ENCODE measurements around the gene IGF2R.

Gene IGF2R

GRCh38 chr6:160071805-160072690, 103.2 kb downstream of the IGF2R start:
- H3K4me2 ChIP-seq (ENCODE audit: low read length), result no peak overlapping the region
- no peak overlapping the region for H3K9ac ChIP-seq
- no peak for TF ChIP-seq CTCF (IDR thresholded peaks at IDR 0.05)
- no peaks in the 10 kb centered on the region for H3K36me3 ChIP-seq (ENCODE audit: control insufficient read depth, insufficient read depth, low read length)
- H3K4me3 ChIP-seq (ENCODE audit: low read depth, low read length), result no peak overlapping the region
- no peaks in the 10 kb centered on the region for H3K27me3 ChIP-seq (ENCODE audit: control insufficient read depth, insufficient read depth, low read length)
- H3K27ac ChIP-seq, result no peak overlapping the region
- H3K79me2 ChIP-seq, result no peaks in the 10 kb centered on the region
- no peak overlapping the region for H2AFZ ChIP-seq
- H3K9me3 ChIP-seq (ENCODE audit: control insufficient read depth, low read length), result no peaks in the 10 kb centered on the region
- no peaks in the 10 kb centered on the region for H3K4me1 ChIP-seq

- Histone ChIP-seq H3K9ac (no peak overlapping the region), H3K4me2 (ENCODE audit: low read length) (no peak overlapping the region), H3K4me3 (ENCODE audit: low read depth, low read length) (no peak overlapping the region), H3K4me1 (no peaks in the 10 kb centered on the region), H3K36me3 (ENCODE audit: control insufficient read depth, insufficient read depth, low read length) (no peaks in the 10 kb centered on the region), H3K27me3 (ENCODE audit: control insufficient read depth, insufficient read depth, low read length) (no peaks in the 10 kb centered on the region), H3K9me3 (ENCODE audit: control insufficient read depth, low read length) (no peaks in the 10 kb centered on the region), H3K79me2 (no peaks in the 10 kb centered on the region), H3K27ac (no peak overlapping the region), H2AFZ (no peak overlapping the region)
- no peak for TF ChIP-seq CTCF (IDR thresholded peaks at IDR 0.05)
These were observed 104.4 kb downstream of the IGF2R start for GRCh38 chr6:160073272-160073671.

GRCh38 chr6:160076009-160076408, 107.1 kb downstream of the IGF2R start:
- Histone ChIP-seq H2AFZ (no peak overlapping the region), H3K79me2 (no peaks in the 10 kb centered on the region), H3K4me2 (ENCODE audit: low read length) (no peak overlapping the region), H3K27ac (no peak overlapping the region), H3K9me3 (ENCODE audit: control insufficient read depth, low read length) (no peaks in the 10 kb centered on the region), H3K4me3 (ENCODE audit: low read depth, low read length) (no peak overlapping the region), H3K4me1 (no peaks in the 10 kb centered on the region), H3K27me3 (ENCODE audit: control insufficient read depth, insufficient read depth, low read length) (no peaks in the 10 kb centered on the region), H3K36me3 (ENCODE audit: control insufficient read depth, insufficient read depth, low read length) (no peaks in the 10 kb centered on the region), H3K9ac (no peak overlapping the region)
- no peak for TF ChIP-seq CTCF (IDR thresholded peaks at IDR 0.05)

GRCh38 chr6:160077024-160077423, 108.1 kb downstream of the IGF2R start:
- H3K4me3 ChIP-seq (ENCODE audit: low read depth, low read length), result no peak overlapping the region
- no peaks in the 10 kb centered on the region for H3K36me3 ChIP-seq (ENCODE audit: control insufficient read depth, insufficient read depth, low read length)
- H3K9me3 ChIP-seq (ENCODE audit: control insufficient read depth, low read length), result no peaks in the 10 kb centered on the region
- no peaks in the 10 kb centered on the region for H3K4me1 ChIP-seq
- H3K27ac ChIP-seq, result no peak overlapping the region
- no peaks in the 10 kb centered on the region for H3K27me3 ChIP-seq (ENCODE audit: control insufficient read depth, insufficient read depth, low read length)
- no peak for TF ChIP-seq CTCF (IDR thresholded peaks at IDR 0.05)
- H3K9ac ChIP-seq, result no peak overlapping the region
- no peak overlapping the region for H3K4me2 ChIP-seq (ENCODE audit: low read length)
- H3K79me2 ChIP-seq, result no peaks in the 10 kb centered on the region
- H2AFZ ChIP-seq, result no peak overlapping the region

GRCh38 chr6:160077526-160077925, 108.6 kb downstream of the IGF2R start:
- no peaks in the 10 kb centered on the region for H3K27me3 ChIP-seq (ENCODE audit: control insufficient read depth, insufficient read depth, low read length)
- no peaks in the 10 kb centered on the region for H3K36me3 ChIP-seq (ENCODE audit: control insufficient read depth, insufficient read depth, low read length)
- no peak overlapping the region for H2AFZ ChIP-seq
- H3K79me2 ChIP-seq, result no peaks in the 10 kb centered on the region
- no peaks in the 10 kb centered on the region for H3K9me3 ChIP-seq (ENCODE audit: control insufficient read depth, low read length)
- no peak overlapping the region for H3K4me3 ChIP-seq (ENCODE audit: low read depth, low read length)
- no peak overlapping the region for H3K9ac ChIP-seq
- H3K4me1 ChIP-seq, result no peaks in the 10 kb centered on the region
- TF ChIP-seq CTCF (IDR thresholded peaks at IDR 0.05), result no peak
- no peak overlapping the region for H3K27ac ChIP-seq
- no peak overlapping the region for H3K4me2 ChIP-seq (ENCODE audit: low read length)

Data from parathyroid adenoma (tissue), 2 donors.